ENCODE results near the gene SIX2.

SIX2 gene

DNA sequence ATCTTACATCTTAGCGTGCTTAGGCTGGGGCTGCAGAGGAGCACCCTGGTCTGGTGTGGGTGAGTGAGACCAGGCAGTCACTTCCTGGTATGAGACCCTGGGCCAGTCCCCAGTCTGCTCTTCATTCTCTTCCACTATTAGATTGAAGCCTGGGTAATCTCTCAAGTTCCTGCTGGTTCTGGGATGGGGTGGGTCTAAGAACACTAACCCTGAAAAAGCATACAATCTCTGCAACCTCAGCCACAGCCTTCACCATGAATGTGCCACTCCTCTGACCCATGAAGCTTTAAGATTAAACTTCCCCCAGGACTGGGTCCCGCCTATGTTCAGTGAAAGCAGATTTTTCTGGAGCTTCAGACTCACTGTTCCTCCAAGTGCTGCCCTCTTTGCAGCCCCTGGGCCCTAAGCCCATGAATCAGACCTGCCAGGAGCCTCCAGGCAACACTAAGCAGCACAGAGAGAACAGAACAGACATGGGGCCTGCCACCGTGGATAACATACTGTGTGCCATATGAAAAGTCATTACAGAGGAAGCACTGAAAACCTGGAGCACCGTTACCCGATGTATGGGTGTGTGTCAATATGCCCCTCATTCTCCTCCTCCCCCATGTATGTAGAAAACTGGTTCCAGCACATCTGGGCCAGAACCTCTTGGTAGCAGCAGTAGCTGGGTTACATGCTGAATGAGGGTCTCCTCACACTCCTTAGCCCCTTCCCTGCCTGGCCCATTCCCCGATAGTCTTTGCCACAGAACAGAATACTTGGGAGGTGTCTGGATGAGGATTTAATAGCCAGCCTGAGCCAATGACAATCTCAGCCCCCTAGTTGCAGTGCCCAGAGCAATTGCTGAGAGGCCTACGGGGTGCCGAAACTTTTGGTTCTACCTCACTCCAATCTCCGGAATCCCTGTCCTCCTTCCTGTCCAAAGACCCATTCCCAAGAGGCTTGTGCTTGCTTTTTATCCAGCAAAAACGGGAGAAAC, 2.7 kb upstream of the SIX2 start:
- no peak for TF ChIP-seq ZNF274 (IDR thresholded peaks at IDR 0.05; ENCODE audit: low read depth, low read length)
- H3K4me3 ChIP-seq (ENCODE audit: low read length), result no peak overlapping the region

DNA sequence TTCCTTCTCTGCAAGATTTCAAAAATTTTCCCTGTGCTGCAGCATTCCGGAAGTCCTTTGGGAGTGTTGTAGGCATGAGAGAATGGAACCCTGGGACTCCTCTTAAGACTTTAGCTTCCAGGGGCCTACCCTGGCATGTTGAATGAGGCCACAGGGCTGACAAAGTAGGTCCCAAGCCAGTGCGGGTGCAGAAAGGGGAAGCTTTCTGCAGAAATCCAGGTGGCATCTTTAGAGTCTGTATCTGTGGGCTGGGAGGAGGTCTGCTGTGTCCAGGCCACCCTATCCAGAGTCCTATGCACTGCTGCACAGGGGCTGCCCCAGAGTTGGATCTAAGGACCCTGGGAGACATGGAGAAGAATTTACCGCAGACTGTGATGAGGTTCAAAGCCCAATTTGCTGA, 1.9 kb upstream of the SIX2 start:
- no peak overlapping the region for H3K4me3 ChIP-seq (ENCODE audit: low read length)
- TF ChIP-seq ZNF274 (IDR thresholded peaks at IDR 0.05; ENCODE audit: low read depth, low read length), result no peak

DNA sequence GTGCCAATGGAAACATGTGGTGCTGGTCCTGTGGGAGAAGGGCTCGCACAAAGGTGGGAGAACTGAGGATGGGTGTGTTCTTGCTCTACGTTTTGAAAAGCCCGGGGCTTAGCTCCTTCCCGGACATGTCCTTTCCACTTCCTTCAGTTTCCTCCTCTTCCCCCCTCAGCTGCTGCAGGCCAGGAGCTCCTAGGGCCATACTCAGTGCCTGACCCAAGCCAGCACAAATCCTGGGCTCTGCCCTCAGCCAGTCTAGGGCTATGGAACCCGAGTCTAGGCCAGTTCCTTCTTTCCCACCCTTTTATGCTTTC, 1.4 kb upstream of the SIX2 start:
- H3K4me3 ChIP-seq (ENCODE audit: low read length), result no peak overlapping the region
- no peak for TF ChIP-seq ZNF274 (IDR thresholded peaks at IDR 0.05; ENCODE audit: low read depth, low read length)

DNA sequence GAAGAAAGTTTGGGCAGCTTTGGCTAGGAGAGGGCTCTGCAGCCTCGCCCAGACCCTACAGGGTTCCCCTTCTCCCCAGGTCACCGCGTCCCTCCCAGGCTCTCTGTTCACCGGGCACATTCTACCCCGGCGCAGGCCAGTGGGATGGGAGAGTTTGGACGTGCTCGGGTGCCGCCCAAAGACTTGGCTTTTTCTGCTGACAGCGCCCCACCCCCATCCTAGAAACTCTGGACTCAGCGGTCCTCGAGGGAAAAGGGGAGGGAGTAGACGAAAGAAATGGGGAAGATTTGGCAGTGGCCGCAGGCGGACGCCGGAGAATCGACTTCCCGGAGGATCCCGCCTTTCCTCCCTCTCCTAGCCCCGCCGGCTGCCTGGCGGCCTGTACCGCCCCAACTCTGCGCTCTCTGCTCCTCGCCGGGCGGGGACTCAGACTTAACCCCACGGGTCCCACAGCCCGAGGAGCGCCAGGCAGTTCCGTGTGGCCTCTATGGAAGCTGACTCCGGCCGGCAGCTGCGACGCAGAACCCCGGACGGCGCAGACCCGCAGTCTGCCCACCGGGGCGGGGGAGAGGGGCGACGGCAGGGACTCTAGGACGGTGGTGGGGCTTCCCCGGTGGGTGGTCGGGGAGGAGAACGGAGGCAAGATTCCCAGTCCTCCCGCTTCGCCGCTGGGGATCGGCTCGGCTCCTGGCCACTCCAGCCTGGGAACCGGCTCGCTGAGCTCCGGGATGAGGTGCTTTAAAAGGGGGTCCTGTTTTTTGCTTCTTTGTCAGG, 863 bp upstream of the SIX2 start:
- TF ChIP-seq ZNF274 (IDR thresholded peaks at IDR 0.05; ENCODE audit: low read depth, low read length), result no peak

DNA sequence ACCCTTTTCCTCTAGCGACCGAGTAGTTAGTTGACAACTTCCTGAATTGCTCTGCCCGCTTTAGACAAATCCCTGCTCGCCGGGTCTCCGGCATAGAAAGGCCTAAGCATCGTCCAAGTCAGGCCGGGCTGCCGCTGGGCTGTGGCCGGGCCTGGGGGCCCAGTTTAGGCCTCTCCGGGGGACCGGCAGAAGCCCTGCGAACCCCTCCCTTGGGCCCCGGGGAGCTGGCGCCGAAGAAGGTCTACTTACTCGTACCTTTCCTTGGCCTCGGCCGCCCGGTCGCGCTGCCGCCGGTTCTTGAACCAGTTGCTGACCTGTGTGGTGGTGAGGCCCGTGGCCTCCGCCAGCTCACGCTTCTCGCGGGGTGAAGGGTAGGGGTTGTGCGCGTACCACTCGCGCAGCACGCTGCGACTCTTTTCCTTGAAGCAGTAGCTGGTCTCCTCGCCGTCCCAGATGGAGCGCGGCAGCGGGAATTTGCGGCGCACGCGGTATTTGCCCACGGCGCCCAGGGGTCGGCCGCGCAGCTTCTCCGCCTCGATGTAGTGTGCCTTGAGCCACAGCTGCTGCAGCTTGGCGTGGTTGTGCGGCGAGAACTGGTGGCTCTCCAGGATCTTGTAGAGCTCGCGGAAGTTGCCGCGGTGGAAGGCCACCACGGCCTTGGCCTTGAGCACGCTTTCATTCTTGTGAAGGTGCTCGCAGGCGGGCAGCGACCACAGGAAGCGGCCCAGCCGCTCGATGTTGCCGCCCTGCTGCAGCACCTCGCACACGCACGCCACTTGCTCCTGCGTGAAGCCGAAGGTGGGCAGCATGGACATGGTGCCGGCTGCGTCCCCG, 739 bp downstream of the SIX2 start:
- peak overlapping the region; percentile 25; the same call in 1 of the 2 replicates for H3K4me3 ChIP-seq (ENCODE audit: low read length)
- no peak for TF ChIP-seq ZNF274 (IDR thresholded peaks at IDR 0.05; ENCODE audit: low read depth, low read length)

More for the DNA sequence above, 863 bp upstream of the SIX2 start:
- no peak overlapping the region for H3K4me3 ChIP-seq (ENCODE audit: low read length)

- TF ChIP-seq ZNF274 (IDR thresholded peaks at IDR 0.05; ENCODE audit: low read depth, low read length), result no peak
- H3K4me3 ChIP-seq (ENCODE audit: low read length), result no peak overlapping the region
Measured at GRCh38 chr2:45007961-45008295, 1.3 kb downstream of the SIX2 start.

GRCh38 chr2:45006942-45007287, 2.3 kb downstream of the SIX2 start:
- H3K4me3 ChIP-seq (ENCODE audit: low read length), result no peak overlapping the region
- TF ChIP-seq ZNF274 (IDR thresholded peaks at IDR 0.05; ENCODE audit: low read depth, low read length), result no peak

- no peak for TF ChIP-seq ZNF274 (IDR thresholded peaks at IDR 0.05; ENCODE audit: low read depth, low read length)
- no peak overlapping the region for H3K4me3 ChIP-seq (ENCODE audit: low read length)
Measured at GRCh38 chr2:45006041-45006941, 3.0 kb downstream of the SIX2 start.

DNA sequence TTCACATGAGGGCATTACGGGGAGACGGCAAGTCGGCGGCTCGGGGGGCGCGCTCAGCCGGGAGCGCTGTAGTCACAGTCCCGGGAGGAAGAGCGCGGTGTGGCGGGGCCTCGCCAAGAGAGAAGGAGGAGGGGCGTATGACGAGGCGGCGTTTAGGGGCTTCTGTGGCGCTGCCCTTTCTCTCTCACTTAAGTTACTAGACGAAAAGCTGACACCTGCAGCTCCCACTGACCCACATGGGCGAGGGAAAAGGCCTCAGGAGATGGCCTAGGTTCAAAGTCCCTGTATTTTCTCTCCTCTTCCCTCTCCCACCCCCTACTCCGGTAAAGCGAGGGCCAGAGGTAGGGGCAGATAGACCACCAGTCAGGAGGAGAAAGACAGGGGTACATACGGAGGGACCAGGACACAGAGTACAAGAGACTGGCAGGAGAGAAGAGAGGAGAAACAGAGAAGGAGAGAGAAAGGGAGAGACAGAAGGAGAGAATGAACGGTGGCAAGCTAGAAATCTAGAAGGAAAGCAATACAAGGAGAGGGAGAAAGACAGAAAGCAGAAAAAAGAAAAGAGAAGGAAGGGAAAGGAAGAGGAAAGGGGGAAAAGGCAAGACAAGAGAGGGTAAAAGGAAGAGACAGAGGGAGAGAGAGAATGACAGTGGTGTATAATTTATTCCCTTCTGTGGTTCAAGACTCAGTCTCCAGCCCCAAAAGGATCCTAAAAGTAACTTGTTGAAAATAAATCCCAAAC, 3.8 kb downstream of the SIX2 start:
- no peak overlapping the region for H3K4me3 ChIP-seq (ENCODE audit: low read length)

DNA sequence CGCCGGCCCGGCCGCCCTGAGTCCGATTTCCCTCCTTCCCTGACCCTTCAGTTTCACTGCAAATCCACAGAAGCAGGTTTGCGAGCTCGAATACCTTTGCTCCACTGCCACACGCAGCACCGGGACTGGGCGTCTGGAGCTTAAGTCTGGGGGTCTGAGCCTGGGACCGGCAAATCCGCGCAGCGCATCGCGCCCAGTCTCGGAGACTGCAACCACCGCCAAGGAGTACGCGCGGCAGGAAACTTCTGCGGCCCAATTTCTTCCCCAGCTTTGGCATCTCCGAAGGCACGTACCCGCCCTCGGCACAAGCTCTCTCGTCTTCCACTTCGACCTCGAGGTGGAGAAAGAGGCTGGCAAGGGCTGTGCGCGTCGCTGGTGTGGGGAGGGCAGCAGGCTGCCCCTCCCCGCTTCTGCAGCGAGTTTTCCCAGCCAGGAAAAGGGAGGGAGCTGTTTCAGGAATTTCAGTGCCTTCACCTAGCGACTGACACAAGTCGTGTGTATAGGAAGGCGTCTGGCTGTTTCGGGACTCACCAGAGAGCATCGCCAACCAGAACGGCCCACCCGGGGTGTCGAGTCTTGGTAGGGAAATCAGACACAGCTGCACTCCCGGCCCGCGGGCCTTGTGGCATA, 4.6 kb downstream of the SIX2 start:
- H3K4me3 ChIP-seq (ENCODE audit: low read length), result no peak overlapping the region
- no peak for TF ChIP-seq ZNF274 (IDR thresholded peaks at IDR 0.05; ENCODE audit: low read depth, low read length)

More for the DNA sequence above, 3.8 kb downstream of the SIX2 start:
- no peak for TF ChIP-seq ZNF274 (IDR thresholded peaks at IDR 0.05; ENCODE audit: low read depth, low read length)

DNA sequence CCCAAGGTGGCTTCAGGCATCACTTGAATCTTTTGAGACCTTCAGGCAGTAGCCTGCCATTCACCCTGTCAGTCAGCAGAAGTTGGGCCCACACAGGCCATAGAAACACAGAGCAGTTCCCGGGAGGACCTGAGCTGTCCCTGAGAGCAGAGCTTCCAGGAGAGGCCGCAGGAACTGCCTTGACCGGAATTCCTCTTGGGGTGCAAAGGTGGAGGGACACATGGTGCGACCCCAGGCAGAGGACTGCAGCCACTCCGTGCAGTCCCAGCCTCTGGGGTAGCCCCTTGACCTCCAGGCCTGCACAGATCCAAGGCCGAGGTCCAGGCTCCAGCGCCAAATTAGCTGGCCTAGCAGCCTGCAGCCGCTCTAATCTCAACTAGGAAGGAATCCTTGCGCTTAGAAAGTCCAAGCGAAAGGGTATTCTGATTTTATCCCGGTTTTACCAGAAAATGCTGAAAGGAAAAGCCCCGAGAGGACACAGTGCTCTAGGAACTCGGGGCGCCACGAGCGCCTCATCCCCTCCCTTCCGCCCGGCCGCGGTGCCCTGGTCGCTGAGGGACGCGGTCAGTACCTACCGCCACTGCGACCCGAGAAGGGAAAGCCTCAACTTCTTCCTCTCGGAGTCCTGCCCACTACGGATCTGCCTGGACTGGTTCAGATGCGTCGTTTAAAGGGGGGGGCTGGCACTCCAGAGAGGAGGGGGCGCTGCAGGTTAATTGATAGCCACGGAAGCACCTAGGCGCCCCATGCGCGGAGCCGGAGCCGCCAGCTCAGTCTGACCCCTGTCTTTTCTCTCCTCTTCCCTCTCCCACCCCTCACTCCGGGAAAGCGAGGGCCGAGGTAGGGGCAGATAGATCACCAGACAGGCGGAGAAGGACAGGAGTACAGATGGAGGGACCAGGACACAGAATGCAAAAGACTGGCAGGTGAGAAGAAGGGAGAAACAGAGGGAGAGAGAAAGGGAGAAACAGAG, 5.4 kb downstream of the SIX2 start:
- no peak overlapping the region for H3K4me3 ChIP-seq (ENCODE audit: low read length)
- no peak for TF ChIP-seq ZNF274 (IDR thresholded peaks at IDR 0.05; ENCODE audit: low read depth, low read length)
